GM23338 (cell line): ENCODE data around the gene SPCS1. TPM values are rescaled to one million over a fixed set of nuclear protein-coding genes. Genes with fewer than 3 reads are reported as not detected.
"Not testable (repeated sequence)": the region's sequence is repeated elsewhere in the genome, so short reads cannot be mapped to it uniquely, and the experiment has no call there.

Experiments used
- ATAC-seq: fragments of 200-7000 bp; cut with Tn5 transposase; 3 replicates; pipeline ENCODE4 v1.9.1; 2020
- DNase-seq: peaks from one replicate; pipeline ENCODE4 v3.0.0-alpha.2; 2015; ENCODE audit warnings: low spot score
- H2AFZ ChIP-seq: fragments of 200-600 bp; sonication (generic); 2 replicates; pipeline ENCODE4 v1.8.0; 2016; ENCODE audit warnings: antibody characterized with exemption, mild to moderate bottlenecking, moderate library complexity
- H3F3A ChIP-seq: fragments of 200-600 bp; sonication (generic); replicated peaks from 2 replicates; pipeline ENCODE4 v1.8.0; 2017; ENCODE audit warnings: antibody characterized with exemption, mixed run types, low read depth
- H3K27ac ChIP-seq: fragments of 200-600 bp; sonication (generic); 2 replicates; pipeline ENCODE4 v1.6.1; 2016; ENCODE audit warnings: low read depth
- H3K27me3 ChIP-seq: fragments of 200-600 bp; sonication (generic); 2 replicates; pipeline ENCODE4 v1.8.0; 2016; ENCODE audit warnings: mild to moderate bottlenecking, mixed run types, moderate library complexity; ENCODE audit not compliant: insufficient read depth
- H3K36me3 ChIP-seq: fragments of 200-600 bp; sonication (generic); 2 replicates; pipeline ENCODE4 v1.8.0; 2016; ENCODE audit warnings: mild to moderate bottlenecking; ENCODE audit not compliant: insufficient read depth
- H3K4me1 ChIP-seq: fragments of 200-600 bp; sonication (generic); 2 replicates; pipeline ENCODE4 v1.8.0; 2016; ENCODE audit warnings: mild to moderate bottlenecking, moderate library complexity; ENCODE audit not compliant: insufficient read depth
- H3K4me2 ChIP-seq: fragments of 200-600 bp; sonication (generic); 2 replicates; pipeline ENCODE4 v1.7.1; 2017; ENCODE audit warnings: mixed run types
- H3K4me3 ChIP-seq: fragments of 200-600 bp; sonication (generic); 2 replicates; pipeline ENCODE4 v1.6.1; 2016; ENCODE audit warnings: mixed run types
- H3K79me2 ChIP-seq: fragments of 200-600 bp; sonication (generic); replicated peaks from 2 replicates; pipeline ENCODE4 v1.8.0; 2017; ENCODE audit warnings: mild to moderate bottlenecking; ENCODE audit not compliant: insufficient read depth
- H3K9me2 ChIP-seq: fragments of 200-600 bp; sonication (generic); 2 replicates; pipeline ENCODE4 v1.8.0; 2017; ENCODE audit not compliant: insufficient read depth
- H4K20me1 ChIP-seq: fragments of 200-600 bp; sonication (generic); replicated peaks from 2 replicates; pipeline ENCODE4 v1.8.0; 2017; ENCODE audit warnings: mild to moderate bottlenecking; ENCODE audit not compliant: insufficient read depth
- H3K27ac Mint-ChIP-seq: 2 replicates; pipeline ENCODE4 v1.8.0; 2020; ENCODE audit warnings: inconsistent platforms, mild to moderate bottlenecking, moderate library complexity, mixed read lengths
- H3K27me3 Mint-ChIP-seq: 3 replicates; pipeline ENCODE4 v1.8.0; 2022; ENCODE audit warnings: low read depth, mild to moderate bottlenecking, moderate library complexity, mixed read lengths, inconsistent platforms; ENCODE audit not compliant: insufficient read depth, poor library complexity
- H3K36me3 Mint-ChIP-seq: 3 replicates; pipeline ENCODE4 v1.8.0; 2021; ENCODE audit warnings: low read depth, mild to moderate bottlenecking, inconsistent platforms, moderate library complexity, mixed read lengths
- H3K4me1 Mint-ChIP-seq: 3 replicates; pipeline ENCODE4 v1.8.0; 2020; ENCODE audit warnings: mild to moderate bottlenecking, inconsistent platforms, mixed read lengths
- H3K4me3 Mint-ChIP-seq: 3 replicates; pipeline ENCODE4 v1.8.0; 2021; ENCODE audit warnings: moderate library complexity, mild to moderate bottlenecking, inconsistent platforms, mixed read lengths
- H3K9me3 Mint-ChIP-seq: 3 replicates; pipeline ENCODE4 v1.8.0; 2020; ENCODE audit warnings: moderate library complexity, mild to moderate bottlenecking, inconsistent platforms, mixed read lengths
- CTCF ChIP-seq, 2 experiments: fragments of 200-600 bp in 1 of 2; sonication (generic) in 1 of 2; conservative IDR thresholded peaks; 2 replicates each; pipeline versions ENCODE4 v1.5.1 to v1.6.1; 2016 to 2017; ENCODE audit warnings: antibody characterized with exemption in 2 of 2, low read depth in 2 of 2, mild to moderate bottlenecking in 2 of 2, moderate library complexity in 1 of 2
- ETS1 ChIP-seq: IDR thresholded peaks from 2 replicates; pipeline ENCODE4 v1.6.1; 2016; ENCODE audit warnings: antibody characterized with exemption
- EZH2 ChIP-seq: fragments of 200-600 bp; sonication (generic); IDR thresholded peaks from one replicate; pipeline ENCODE4 v1.8.0; 2017; ENCODE audit warnings: antibody characterized with exemption, mild to moderate bottlenecking, low read depth; ENCODE audit not compliant: unreplicated experiment
- EZH2phosphoT487 ChIP-seq: fragments of 200-600 bp; sonication (generic); IDR thresholded peaks from one replicate; pipeline ENCODE4 v1.8.1; 2018; ENCODE audit warnings: antibody characterized with exemption; ENCODE audit not compliant: unreplicated experiment
- JUNB ChIP-seq: IDR thresholded peaks from one replicate; pipeline ENCODE4 v1.6.1; 2016; ENCODE audit warnings: antibody characterized with exemption; ENCODE audit not compliant: unreplicated experiment
- REST ChIP-seq: IDR thresholded peaks from one replicate; pipeline ENCODE4 v1.6.1; 2018; ENCODE audit warnings: antibody characterized with exemption; ENCODE audit not compliant: unreplicated experiment
- STAT1 ChIP-seq: IDR thresholded peaks from one replicate; pipeline ENCODE4 v1.6.1; 2016; ENCODE audit warnings: antibody characterized with exemption; ENCODE audit not compliant: unreplicated experiment
- ZNF114 ChIP-seq: fragments of 250-450 bp; sonication (Bioruptor Pico); IDR thresholded peaks from 2 replicates; pipeline ENCODE4 v1.5.0; 2020; ENCODE audit warnings: mild to moderate bottlenecking, moderate library complexity
- polyA plus RNA-seq: library from polyadenylated mRNA; unstranded; fragments of >200 nt; fragmentation: Nextera tagmentation; extraction: Ambion mirVana; gene quantifications from 2 replicates; pipeline ENCODE4 v1.2.1, GENCODE V29; 2016
- total RNA-seq: library from RNA; depleted of rRNA; stranded (reverse); fragments of >200 nt; shearing (Covaris generic); gene quantifications from 2 replicates; pipeline ENCODE4 v1.2.3, GENCODE V29; 2014

Gene SPCS1
- total and polyA plus RNA-seq, 2 experiments from 2014 or later, result 165 to 288 TPM

- Histone ChIP-seq H3K4me2 (no peak overlapping the region), H3K36me3 (0 out of 2 replicates have a peak, but pooled peaks cover 4% of the 10 kb centered on the region), H2AFZ (no peak overlapping the region), H3K27me3 (no peaks in the 10 kb centered on the region), H3K79me2 (no peaks in the 10 kb centered on the region), H3K4me3 (no peak overlapping the region), H3K27ac (no peak overlapping the region), H3K4me1 (no peaks in the 10 kb centered on the region), H3F3A (no peaks in the 10 kb centered on the region), H3K9me2 (no peaks in the 10 kb centered on the region), H4K20me1 (no peaks in the 10 kb centered on the region)
- Mint-ChIP-seq H3K27me3 (peaks cover 8% of the 10 kb centered on the region), H3K4me3 (no peak overlapping the region), H3K27ac (no peak overlapping the region), H3K4me1 (no peaks in the 10 kb centered on the region), H3K9me3 (peaks cover 15% of the 10 kb centered on the region), H3K36me3 (peaks cover 28% of the 10 kb centered on the region)
- TF ChIP-seq ETS1, result no peak
- TF ChIP-seq JUNB, result no peak
- no peak for TF ChIP-seq ZNF114 (CRISPR knock-in tag)
- ATAC-seq, result no peak
- no peak for DNase-seq
Measured at GRCh38 chr3:52724511-52724910, 18.6 kb downstream of the SPCS1 start.

GRCh38 chr3:52728753-52729152, 22.8 kb downstream of the SPCS1 start:
- not testable (repeated sequence) for DNase-seq, H3K4me3 Mint-ChIP-seq

GRCh38 chr3:52730681-52731080, 24.8 kb downstream of the SPCS1 start:
- H3K36me3 Mint-ChIP-seq, result peaks cover 86% of the 10 kb centered on the region
- TF ChIP-seq REST (no peak), ETS1 (no peak), ZNF114 (CRISPR knock-in tag) (no peak), STAT1 (no peak), EZH2 (no peak), EZH2phosphoT487 (no peak), CTCF (conservative IDR thresholded peaks at IDR 0.05; ENCODE audit: low read depth in 2 of 2) (no peak)

More at GRCh38 chr3:52728753-52729152, 22.8 kb downstream of the SPCS1 start:
- H3K27me3 Mint-ChIP-seq, H3K4me2 ChIP-seq, H3K4me1 Mint-ChIP-seq, H3K27me3 ChIP-seq, H3K4me1 ChIP-seq, H3F3A ChIP-seq, H2AFZ ChIP-seq, H3K4me3 ChIP-seq, H3K27ac Mint-ChIP-seq, ATAC-seq, H3K79me2 ChIP-seq, H4K20me1 ChIP-seq, H3K9me2 ChIP-seq, H3K27ac ChIP-seq: not testable (repeated sequence)
- peaks cover 16% of the 10 kb centered on the region; the same call in 1 of the 2 replicates for H3K36me3 ChIP-seq
- Mint-ChIP-seq H3K36me3 (peaks cover 66% of the 10 kb centered on the region), H3K9me3 (peaks cover 23% of the 10 kb centered on the region)

More at GRCh38 chr3:52730681-52731080, 24.8 kb downstream of the SPCS1 start:
- ATAC-seq, result no peak
- no peaks in the 10 kb centered on the region for H3K4me1 Mint-ChIP-seq
- H3F3A ChIP-seq, result no peaks in the 10 kb centered on the region
- H3K27ac ChIP-seq, result no peak overlapping the region
- peaks cover 23% of the 10 kb centered on the region for H3K9me3 Mint-ChIP-seq
- peaks cover 28% of the 10 kb centered on the region for H3K36me3 ChIP-seq
- no peak overlapping the region for H3K4me3 ChIP-seq
- no peaks in the 10 kb centered on the region for H4K20me1 ChIP-seq
- no peaks in the 10 kb centered on the region for H3K9me2 ChIP-seq
- DNase-seq, result no peak
- no peak overlapping the region for H3K4me3 Mint-ChIP-seq
- no peak overlapping the region for H3K27ac Mint-ChIP-seq
- H3K4me1 ChIP-seq, result no peaks in the 10 kb centered on the region
- no peak overlapping the region for H3K4me2 ChIP-seq
- no peaks in the 10 kb centered on the region for H3K27me3 ChIP-seq
- H3K27me3 Mint-ChIP-seq, result peaks cover 3% of the 10 kb centered on the region
- no peak overlapping the region for H2AFZ ChIP-seq
- no peaks in the 10 kb centered on the region for H3K79me2 ChIP-seq
